NCI-H2107 treated with DMSO at 0.1 percent for 48 hours (cell line): ENCODE measurements around the gene CHD9.

Experiments
- DNase-seq: peaks from one replicate; lab custom pipeline; 2025; ENCODE audit not compliant: unreplicated experiment; lab: John Stamatoyannopoulos, UW

The CHD9 gene

DNA sequence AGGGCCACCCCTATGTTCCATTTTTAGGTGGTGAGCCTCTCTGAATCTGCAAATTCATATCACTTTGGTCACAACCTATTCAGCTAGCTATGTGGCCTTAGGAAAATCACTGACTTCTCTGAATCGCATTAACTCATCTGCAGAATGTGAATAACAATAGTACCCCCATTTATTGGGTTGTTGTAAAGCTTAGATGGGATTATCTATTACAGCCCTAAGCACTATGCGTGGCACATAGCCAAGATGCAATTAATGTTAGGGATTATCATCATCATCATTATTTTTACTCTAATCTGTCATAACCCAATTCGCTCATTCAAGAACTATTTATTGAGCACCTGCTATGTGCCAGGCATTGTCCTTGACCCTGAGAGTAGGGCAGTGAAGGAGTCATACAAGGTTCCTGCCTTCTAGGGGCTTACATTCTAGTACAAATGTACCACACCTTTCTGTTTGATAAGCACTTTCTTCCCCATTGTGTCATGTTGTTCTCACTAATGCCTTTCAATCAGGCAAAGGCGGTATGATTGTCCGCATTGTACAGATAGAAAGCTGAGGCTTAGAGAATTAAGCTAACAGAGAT, 38.5 kb downstream of the CHD9 start:
- DNase-seq = no peak

DNA sequence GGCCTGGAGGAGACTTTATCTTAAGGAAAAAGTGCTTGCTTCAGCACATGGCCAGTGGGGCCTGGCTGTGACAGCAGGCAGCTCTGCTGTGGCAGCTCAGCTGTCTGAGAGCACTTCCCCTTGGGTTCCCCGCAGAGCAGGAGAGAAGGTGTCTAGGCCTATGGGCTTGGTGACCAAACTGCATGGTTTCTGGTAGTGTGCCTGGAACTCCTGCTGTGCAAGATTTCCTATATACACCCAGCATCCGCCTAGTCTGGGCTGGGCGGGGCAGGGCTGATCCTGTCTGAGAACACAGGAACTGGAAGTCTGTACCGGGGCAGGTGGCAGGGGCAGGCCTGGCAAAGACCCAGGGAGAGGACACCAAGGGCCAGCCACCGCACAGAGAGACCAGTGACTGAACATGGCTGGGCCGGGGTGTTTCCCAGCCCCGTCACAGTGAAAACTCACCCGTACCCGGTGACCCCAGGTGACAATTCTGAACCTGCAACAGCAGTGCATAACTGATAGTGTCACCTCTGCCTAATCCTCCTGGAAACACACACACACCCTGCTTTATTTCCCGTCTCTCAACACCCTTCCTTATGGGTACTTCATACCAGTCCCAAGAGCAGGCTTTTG, 39.3 kb downstream of the CHD9 start:
- peak; percentile 64 for DNase-seq

DNA sequence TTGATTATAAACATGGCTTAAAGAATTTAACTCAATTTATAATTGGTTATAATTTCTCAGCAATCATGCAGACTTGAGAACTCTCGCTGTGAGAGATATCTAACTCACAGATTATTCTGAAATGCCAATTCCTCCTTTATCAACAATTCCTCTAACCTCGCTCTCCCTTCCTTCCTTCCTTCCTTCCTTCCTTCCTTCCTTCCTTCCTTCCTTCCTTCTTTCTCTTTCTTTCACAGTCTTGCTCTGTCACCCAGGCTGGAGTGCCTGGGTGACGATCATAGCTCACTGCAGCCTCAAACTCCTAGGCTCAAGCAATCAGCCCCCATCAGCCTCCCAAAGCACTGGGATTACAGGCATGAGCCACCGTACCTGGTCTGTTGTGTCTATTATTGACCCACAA, 42.4 kb downstream of the CHD9 start:
- DNase-seq = no peak

- peak; percentile 63 for DNase-seq
Observed at GRCh38 chr16:53098526-53099317, 43.9 kb downstream of the CHD9 start.

DNA sequence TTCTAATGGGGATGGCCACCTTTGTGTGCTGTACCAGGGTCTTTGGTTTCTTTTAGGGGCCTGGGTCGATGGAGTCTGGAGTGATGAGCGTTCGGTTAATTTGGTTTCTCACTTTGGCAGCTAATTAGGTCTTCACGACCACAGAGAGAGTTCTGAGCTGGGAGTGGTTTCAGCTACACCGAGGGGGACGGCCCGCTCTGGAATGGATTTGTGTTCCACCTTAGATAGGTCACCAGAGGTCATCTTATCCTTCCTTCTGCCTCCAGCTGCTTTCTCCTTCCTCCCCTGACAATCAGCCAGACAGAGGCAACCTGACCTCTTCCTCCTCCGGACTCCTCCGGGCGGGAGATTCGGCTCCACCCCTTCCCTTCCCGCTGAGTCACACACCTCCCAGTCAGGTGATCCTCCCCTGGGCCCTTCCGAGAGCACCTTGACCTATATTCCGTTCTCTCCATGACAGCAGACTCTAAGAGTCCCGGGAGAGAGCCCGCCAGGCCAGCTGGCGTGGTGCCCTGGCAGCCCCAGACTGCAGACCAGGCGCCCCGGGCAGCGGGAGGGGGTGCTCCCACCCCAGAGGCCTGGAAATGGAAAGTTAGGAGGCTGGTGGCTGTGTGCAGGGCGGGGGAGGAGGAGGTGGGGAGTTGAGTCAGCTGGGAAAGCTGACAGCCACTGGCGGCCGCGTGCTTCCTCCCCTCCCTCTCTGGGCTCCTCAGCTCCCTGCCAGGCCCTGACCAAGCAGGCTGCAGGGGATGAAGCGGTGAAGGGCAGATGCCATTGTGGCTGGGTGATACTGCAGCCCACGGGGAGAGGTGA, 44.7 kb downstream of the CHD9 start:
- peak; percentile 98 for DNase-seq

DNA sequence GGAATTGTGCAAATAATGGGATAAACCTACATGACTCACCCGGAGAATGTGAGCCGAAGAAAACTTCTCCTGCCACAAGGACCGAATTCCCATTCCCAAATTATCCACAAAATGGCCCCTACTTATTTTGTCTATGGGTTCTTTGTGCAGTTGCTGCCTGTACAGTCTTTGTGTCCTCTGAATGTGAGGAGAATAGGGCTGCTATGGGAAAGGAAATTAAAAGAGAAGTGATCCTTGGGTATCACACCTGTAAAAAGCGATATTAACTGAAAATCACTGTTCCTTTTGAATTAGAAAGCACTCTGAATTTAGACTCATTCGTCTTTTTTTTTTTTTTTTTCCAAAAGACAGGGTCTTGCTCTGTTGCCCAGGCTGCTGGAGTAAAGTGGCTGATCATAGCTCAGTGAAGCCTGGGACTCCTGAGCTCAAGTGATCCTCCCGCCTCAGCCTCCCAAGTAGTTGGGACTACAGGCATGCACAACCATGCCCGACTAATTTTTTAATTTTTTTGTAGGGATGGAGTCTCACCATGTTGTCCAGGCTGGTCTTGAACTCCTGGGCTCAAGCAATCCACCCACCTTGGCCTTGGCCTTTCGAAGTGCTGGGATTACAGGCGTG, 45.4 kb downstream of the CHD9 start:
- no peak for DNase-seq

DNA sequence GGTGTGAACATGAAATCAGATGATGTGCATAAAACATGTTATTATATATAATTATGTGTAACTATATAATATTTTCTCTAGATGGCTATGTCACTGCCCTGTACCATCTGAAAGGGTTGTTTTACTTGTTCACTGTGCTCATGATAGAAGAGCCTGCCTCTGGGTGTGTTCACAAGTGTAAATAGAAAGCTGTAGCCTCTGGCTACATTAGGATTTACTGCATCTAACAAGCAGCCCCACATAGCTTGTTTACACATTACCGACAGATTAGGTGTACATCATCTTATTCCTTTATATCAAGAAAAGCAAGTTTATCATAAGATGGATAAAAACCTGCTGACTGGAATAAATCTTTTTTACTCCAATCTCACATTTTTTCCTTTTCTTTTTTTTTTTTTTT, 46.1 kb downstream of the CHD9 start:
- DNase-seq = no peak

GRCh38 chr16:53103811-53104210, 49.0 kb downstream of the CHD9 start:
- DNase-seq = no peak

- no peak for DNase-seq
Observed at GRCh38 chr16:53105565-53105964, 50.8 kb downstream of the CHD9 start.

- no peak for DNase-seq
Observed at GRCh38 chr16:53111078-53111791, 56.4 kb downstream of the CHD9 start.

- DNase-seq = no peak
Observed at GRCh38 chr16:53112015-53112414, 57.2 kb downstream of the CHD9 start.

- DNase-seq = no peak
Observed at GRCh38 chr16:53115047-53115446, 60.3 kb downstream of the CHD9 start.

- DNase-seq = no peak
Observed at GRCh38 chr16:53115773-53116172, 61.0 kb downstream of the CHD9 start.

GRCh38 chr16:53121043-53121620, 66.3 kb downstream of the CHD9 start:
- DNase-seq = no peak

- DNase-seq = no peak
Observed at GRCh38 chr16:53121661-53122060, 66.9 kb downstream of the CHD9 start.

- no peak for DNase-seq
Observed at GRCh38 chr16:53123747-53124146, 69.0 kb downstream of the CHD9 start.

GRCh38 chr16:53126390-53126789, 71.6 kb downstream of the CHD9 start:
- DNase-seq = no peak

DNA sequence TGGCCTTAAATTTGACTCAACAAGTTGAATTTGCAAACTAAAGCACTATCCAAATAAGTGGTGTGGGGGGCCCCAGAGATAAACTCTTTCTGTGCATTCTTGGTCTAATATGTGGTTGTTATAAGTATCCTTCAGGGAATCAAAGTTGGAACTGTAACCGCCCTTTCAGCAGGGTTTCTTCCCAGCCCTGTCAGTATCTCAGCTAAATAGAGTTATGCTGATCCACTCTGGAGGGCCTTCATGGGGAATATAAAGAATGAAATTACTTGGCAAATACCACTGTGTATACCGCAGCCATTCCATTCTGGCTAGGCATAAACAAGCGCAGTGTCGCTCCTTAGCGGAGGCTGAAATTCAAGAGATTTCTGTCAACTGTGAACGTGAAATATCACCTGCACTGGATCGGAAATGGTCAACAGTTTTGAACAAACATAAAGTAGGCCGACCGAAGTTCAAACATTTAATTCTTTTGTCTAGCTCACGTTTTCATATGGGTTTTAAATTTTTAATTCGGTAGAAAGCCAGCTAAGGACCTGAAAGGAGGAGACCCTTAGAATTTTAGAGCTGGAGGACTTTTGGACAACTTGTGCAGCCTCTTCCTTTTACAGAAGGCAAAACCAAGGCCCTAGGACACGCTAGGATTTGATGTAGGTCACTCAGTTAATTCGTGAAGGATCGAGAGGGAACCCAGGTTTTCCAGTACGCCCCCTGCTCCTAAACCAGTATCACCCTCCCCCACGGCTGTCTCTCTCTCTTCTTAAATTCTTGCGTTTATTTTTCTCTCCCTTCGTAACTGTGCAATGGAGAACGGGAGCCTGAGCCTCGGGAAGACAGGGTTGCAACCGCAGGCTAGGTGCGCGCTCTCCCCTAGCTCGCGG, 74.7 kb downstream of the CHD9 start:
- DNase-seq = no peak
